Effector memory CD4-positive, alpha-beta T cell (primary cell): ENCODE measurements around the gene NFIC.

Experiments used
- DNase-seq, 3 donors: peaks; one replicate each; pipeline ENCODE4 v3.0.0-alpha.2; 2020
- H3K27ac ChIP-seq: 2 replicates; pipeline ENCODE4 v1.7.0; 2013; ENCODE audit warnings: mild to moderate bottlenecking, low read length, moderate library complexity; ENCODE audit not compliant: insufficient read depth, poor library complexity, severe bottlenecking
- H3K27me3 ChIP-seq: replicated peaks from 2 replicates; pipeline ENCODE4 v1.7.0; 2013; ENCODE audit warnings: mild to moderate bottlenecking, low read length; ENCODE audit not compliant: insufficient read depth, control insufficient read depth, poor library complexity, severe bottlenecking
- H3K36me3 ChIP-seq: 2 replicates; pipeline ENCODE4 v1.7.0; 2013; ENCODE audit warnings: mild to moderate bottlenecking, low read length, moderate library complexity; ENCODE audit not compliant: control insufficient read depth, insufficient read depth
- H3K4me1 ChIP-seq: 2 replicates; pipeline ENCODE4 v1.7.0; 2013; ENCODE audit warnings: low read length, mild to moderate bottlenecking; ENCODE audit not compliant: control insufficient read depth, insufficient read depth, poor library complexity, severe bottlenecking
- H3K4me3 ChIP-seq: 2 replicates; pipeline ENCODE4 v1.7.0; 2013; ENCODE audit warnings: low read length, low read depth, mild to moderate bottlenecking; ENCODE audit not compliant: insufficient read depth, poor library complexity, severe bottlenecking
- H3K9me3 ChIP-seq: 2 replicates; pipeline ENCODE4 v1.7.0; 2013; ENCODE audit warnings: mild to moderate bottlenecking, low read length, moderate library complexity; ENCODE audit not compliant: control insufficient read depth

The NFIC gene

DNA sequence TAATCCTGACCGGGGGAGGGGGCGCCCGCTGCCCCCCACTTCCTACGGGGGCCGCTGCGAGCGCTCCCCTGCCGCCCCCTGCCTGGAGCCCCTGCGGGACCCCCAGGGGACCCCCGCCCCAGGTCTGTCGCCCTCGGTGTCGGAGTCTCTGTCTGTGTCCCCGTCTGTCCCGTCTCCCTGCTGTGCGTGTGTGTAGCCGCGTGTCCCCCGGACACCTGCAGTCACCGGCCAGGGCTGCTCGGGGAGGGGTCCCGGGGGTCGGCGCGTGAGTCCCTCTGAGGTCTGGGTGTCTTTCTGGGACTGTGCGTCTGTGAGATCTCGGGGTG is 7.7 kb upstream of the NFIC start:
- H3K4me1 ChIP-seq = peaks cover 20% of the 10 kb centered on the region
- H3K9me3 ChIP-seq = no peaks in the 10 kb centered on the region
- no peaks in the 10 kb centered on the region for H3K27me3 ChIP-seq
- H3K4me3 ChIP-seq = peak overlapping the region; percentile 73
- peak overlapping the region; percentile 25 for H3K27ac ChIP-seq
- DNase-seq = no peak
- H3K36me3 ChIP-seq = no peaks in the 10 kb centered on the region

DNA sequence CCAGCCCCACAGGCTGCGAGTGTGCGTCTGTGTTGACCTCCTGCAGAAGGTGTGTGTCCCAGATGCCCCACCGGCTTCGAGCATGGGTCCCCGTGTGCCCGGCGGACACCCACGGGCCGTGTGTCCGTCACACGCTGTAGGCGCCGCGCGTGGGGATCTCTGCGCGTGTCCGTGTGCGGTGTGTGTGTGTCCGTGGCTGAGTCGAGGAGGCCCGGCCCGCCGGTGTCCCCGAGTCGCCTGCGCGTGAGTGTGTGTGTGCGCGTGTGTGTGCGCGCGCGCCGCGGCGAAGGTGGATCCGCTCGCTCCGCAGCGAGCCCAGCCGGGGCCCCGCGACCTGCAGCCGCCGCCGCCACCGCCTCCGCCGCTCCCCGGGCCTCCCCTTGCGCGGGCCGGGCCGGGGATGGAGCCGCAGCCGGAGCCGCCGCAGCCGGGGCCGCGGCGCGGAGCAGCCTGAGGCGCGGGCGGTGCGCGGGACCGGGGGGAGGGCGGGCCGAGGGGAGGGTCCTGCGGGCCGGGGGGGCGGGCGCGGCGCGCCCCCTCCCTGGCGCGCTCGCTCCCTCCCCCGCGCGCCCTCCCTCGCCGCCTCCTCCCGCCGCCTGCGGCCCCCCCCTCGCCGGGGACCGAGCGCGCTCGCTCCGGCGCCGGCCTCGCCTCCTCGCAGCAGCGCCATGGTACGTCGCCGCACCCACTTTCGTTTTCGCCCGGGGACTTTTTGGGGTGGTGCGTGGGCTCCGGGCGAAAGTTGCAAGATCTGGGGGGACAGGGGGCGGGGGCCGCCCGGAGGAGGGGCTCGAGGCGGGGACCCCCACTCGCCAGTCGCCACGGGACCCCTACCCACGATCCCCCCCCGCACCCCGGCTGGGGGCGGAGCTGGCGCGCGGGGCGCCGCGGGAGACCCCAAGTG is 7.1 kb upstream of the NFIC start:
- H3K4me1 ChIP-seq = peaks cover 20% of the 10 kb centered on the region
- peak; percentile 57 to 59 (median 58) for DNase-seq

DNA sequence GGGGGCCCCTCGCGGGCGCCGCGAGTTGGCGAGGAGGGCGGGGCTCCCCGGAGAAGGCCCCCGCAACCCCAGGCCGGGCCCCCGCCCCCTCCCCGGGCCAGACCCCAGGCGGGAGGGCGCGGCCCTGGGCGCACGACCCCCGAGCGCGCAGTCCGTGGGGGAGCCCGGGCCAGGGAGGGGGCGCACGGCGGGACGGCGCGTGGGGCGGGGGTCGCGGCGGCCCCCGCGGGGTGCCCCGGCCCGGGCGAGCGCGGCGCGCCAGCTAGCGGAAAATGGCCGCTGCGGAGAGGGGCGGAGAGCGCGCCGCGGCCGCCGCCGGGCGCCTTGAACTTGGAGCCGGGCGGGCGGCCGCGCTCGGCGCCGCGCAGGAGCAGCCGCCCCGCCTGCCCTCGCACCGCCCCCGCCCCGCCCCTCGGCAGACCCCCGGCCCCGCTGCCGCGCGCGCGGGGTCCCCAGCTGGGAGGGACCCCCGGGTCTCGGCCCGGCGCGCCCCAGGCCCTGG is 6.4 kb upstream of the NFIC start:
- no peaks in the 10 kb centered on the region for H3K9me3 ChIP-seq
- H3K4me1 ChIP-seq = peaks cover 20% of the 10 kb centered on the region
- DNase-seq = no peak
- peak overlapping the region; percentile 90 for H3K4me3 ChIP-seq
- peak overlapping the region; percentile 89 for H3K27ac ChIP-seq
- H3K36me3 ChIP-seq = no peaks in the 10 kb centered on the region
- H3K27me3 ChIP-seq = no peaks in the 10 kb centered on the region

More for the DNA sequence above, 7.1 kb upstream of the NFIC start:
- H3K36me3 ChIP-seq = no peaks in the 10 kb centered on the region
- H3K4me3 ChIP-seq = peak overlapping the region; percentile 90
- peak overlapping the region; percentile 89 for H3K27ac ChIP-seq
- no peaks in the 10 kb centered on the region for H3K9me3 ChIP-seq
- H3K27me3 ChIP-seq = no peaks in the 10 kb centered on the region

DNA sequence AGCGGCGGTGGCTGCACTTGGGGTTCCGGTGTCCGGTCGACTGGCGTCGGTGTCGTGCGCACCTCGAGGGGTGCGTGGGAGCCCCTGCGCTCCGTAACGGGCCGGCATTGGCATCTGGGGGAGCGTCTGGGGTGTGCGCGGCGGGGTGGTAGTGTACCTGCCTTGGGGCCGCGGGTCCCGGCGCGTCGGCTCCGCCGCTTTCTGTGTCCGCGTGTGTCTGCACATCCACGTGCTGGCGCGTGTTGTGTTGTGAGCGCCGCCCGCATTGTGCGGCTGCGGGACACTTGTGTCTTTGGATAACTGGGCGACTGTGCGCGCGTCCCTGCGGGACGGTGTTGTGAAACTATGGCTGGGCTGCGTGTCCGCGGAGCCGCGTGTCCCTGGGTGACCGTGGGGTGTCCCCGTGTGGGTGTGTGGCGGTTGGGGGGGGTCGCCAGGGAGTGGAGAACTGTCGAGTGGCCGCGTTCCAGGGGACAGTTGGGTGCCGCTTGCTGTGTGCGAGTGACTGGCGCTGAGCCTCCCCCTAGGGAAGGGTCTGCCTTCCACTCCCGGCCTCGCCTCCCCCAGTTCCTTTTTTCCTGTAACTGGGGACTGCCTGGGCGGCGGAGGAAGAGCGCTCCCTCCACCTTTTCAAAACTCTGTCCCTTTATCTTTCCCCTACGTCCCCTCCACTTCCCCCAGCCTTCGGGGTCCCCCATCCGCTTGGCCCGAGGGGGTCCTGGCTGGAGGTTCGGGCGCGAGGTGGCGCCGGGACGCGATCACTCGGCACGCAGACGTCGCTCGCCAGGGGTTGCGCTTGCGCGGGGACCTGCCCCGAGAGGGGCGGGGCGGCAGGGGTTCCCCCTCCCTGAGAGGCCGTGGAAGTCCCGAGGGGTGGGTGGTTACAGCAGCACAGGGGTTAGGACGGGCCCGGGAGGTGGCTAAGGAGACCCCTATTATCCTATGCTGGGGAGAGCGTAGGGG is 5.7 kb upstream of the NFIC start:
- H3K27ac ChIP-seq = peak overlapping the region; percentile 59
- peak; percentile 51 to 64 (median 58) for DNase-seq
- H3K36me3 ChIP-seq = no peaks in the 10 kb centered on the region
- peaks cover 25% of the 10 kb centered on the region for H3K4me1 ChIP-seq
- H3K27me3 ChIP-seq = no peaks in the 10 kb centered on the region
- no peaks in the 10 kb centered on the region for H3K9me3 ChIP-seq
- peak overlapping the region; percentile 73 for H3K4me3 ChIP-seq

DNA sequence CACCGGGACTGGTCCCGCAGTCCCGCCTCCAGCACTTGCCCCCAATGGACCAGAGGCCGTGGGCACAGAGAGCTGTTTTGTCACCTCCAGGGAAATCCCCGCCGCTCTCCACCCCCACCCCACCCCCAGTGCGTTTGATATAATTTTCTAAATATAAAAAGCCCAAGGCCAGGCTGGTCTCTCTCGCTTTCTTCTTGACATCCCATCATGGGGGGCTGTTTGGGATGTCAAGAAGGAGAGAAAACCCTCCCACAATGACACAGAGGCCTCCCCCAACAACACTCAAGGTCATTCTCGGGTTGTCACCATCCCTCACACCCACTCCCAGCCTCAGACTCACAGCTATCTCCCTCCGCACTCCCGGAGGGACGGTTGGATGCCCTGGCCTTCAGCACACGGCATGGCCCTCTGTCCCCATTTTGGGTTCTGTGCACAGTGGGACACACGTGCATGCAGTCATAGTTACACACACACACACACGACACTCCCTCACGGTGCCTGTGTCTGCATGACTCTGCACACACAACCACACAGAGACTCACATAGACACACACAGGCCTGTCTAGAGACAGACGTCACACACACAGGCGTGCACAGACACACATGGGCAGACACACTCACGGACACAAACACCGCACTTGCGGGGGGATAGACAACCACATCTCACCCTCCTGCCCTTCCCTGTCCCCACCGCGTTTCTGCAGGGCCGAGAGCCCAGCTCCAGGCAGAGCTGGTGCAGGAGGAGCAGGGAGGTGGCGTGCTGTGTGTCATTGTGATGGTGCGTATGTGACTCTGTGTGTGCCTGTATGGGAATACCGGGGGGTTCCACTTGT is 4.8 kb upstream of the NFIC start:
- Histone ChIP-seq H3K4me1 (peaks cover 27% of the 10 kb centered on the region), H3K4me3 (peak overlapping the region; percentile 73), H3K27ac (peak overlapping the region; percentile 59), H3K9me3 (no peaks in the 10 kb centered on the region), H3K36me3 (no peaks in the 10 kb centered on the region), H3K27me3 (no peaks in the 10 kb centered on the region)
- no peak for DNase-seq

DNA sequence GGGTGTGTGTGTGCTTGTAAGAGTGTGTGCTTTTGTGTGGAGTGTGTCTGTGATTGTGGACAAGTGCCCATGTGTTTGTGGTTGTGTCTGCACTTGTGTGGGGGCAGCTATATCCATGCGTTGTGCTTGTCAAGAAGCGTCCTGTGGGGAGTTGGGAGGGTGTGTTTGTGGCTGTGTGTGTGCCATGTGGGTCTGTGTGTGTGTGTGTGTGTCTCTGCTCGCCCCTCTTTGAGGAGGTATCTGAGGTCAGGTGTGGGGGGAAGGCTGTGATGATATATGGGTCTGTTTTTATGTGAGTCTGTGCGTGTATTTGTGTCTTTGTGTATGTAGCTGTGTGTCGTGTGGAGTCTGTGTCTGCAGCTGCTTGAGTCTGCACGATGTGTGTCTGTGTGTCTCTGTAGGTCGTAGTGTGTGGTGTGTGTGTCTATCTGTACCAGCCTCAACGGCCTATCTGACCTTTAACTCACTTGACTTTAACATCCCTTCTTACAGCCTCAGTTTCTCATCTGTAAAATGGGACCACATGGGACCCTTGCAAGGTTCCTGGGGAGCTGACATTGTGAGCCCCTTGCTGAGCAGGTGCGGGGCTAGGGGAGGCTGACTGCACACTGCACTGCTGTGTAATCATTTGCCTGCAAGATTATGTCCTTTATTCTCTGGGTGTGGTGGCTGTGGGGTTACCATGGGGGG is 4.0 kb upstream of the NFIC start:
- no peak for DNase-seq
- H3K27me3 ChIP-seq = no peaks in the 10 kb centered on the region
- H3K4me3 ChIP-seq = no peak overlapping the region
- H3K9me3 ChIP-seq = no peaks in the 10 kb centered on the region
- H3K36me3 ChIP-seq = no peaks in the 10 kb centered on the region
- no peak overlapping the region for H3K27ac ChIP-seq
- H3K4me1 ChIP-seq = peaks cover 35% of the 10 kb centered on the region

DNA sequence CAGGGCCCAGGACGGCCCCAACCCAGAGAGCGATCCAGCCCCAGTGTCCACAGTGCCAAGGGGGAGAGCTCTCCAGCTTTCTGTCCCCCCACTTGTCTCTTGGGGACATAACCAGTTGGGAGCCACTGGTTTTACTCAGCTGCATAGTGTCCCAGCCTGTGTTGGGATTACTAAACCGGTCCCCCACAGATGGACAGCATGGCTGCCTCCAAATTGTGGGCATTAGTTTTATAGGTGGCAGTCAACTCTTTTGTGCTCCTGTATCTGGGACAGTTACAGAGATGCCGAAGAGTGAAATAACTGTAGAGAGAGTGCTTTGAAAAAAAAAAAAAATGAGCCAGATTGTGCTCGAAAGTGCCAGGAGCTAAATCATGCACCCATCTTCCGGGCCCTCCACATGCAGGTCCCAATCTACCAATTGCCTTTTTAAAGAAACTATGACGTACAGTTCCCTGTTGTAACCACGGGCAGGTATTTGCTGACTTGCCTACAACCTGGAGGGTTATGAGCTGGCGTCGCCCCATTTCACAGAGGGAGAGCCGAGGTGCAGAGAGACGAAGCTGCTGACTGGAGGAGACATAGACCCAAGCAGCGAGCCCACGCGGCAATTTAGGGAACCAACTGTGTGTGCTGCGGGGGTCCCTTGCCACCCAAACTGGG is 2.4 kb upstream of the NFIC start:
- H3K4me3 ChIP-seq = no peak overlapping the region
- no peak for DNase-seq
- H3K27me3 ChIP-seq = no peaks in the 10 kb centered on the region
- H3K4me1 ChIP-seq = peaks cover 28% of the 10 kb centered on the region
- no peak overlapping the region for H3K27ac ChIP-seq
- no peaks in the 10 kb centered on the region for H3K9me3 ChIP-seq
- no peaks in the 10 kb centered on the region for H3K36me3 ChIP-seq

DNA sequence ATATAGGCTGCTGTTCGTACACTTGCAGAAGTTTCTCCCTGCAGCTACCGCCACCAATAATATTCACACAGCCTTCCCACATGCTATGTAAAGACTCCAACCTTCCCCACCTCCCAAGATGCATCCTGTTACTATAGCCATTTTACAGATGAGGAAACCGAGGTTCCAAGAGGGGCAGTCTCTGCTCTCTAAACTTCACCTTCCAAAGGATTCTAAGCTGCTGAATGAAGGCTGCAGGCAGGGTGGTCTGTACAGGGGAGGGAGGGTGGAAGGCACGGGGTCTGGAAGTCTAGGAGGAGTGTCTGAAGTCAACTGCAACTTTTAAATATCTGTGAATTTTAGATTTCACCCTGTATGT is 1.9 kb upstream of the NFIC start:
- H3K4me1 ChIP-seq = peaks cover 28% of the 10 kb centered on the region
- no peak overlapping the region for H3K4me3 ChIP-seq
- no peak overlapping the region for H3K27ac ChIP-seq

More for the DNA sequence above, 1.9 kb upstream of the NFIC start:
- DNase-seq = no peak
- H3K36me3 ChIP-seq = no peaks in the 10 kb centered on the region
- no peaks in the 10 kb centered on the region for H3K27me3 ChIP-seq
- no peaks in the 10 kb centered on the region for H3K9me3 ChIP-seq
